Measurements from ENCODE around the gene RAPGEF6.

Gene RAPGEF6

DNA sequence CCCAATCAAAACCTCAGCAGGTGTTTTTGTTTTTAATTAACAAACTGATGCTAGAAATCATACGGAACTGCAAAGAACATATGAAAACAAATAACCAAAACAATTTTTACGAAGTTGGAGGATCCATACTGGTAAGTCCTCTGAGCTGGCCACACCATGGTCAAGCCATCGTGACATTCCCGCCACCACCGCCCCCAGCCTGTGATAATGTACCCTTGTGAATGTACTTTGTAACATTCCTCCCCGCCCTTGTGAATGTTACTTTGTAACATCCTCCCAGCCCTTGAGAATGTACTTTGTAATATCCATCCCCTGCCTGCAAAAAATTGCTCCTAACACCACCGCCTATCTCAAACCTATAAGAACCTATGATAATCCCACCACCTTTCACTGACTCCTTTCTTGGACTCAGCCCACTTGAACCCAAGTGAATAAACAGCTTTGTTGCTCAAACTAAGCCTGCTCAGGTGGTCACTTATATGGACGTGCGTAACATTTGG lies 63.3 kb downstream of the RAPGEF6 start:
- H3K27me3 Mint-ChIP-seq, result no peaks in the 10 kb centered on the region
- H3K36me3 Mint-ChIP-seq (ENCODE audit: low read depth), result peaks cover 44% of the 10 kb centered on the region
- no peak for DNase-seq
- peaks cover 34% of the 10 kb centered on the region for H3K4me1 Mint-ChIP-seq (ENCODE audit: low read depth)
- no peak overlapping the region for H3K27ac Mint-ChIP-seq
- peaks cover 7% of the 10 kb centered on the region for H3K9me3 Mint-ChIP-seq
- H3K4me3 Mint-ChIP-seq, result no peak overlapping the region

GRCh38 chr5:131570757-131571156 lies 64.3 kb downstream of the RAPGEF6 start:
- DNase-seq, result no peak
- Mint-ChIP-seq H3K4me3 (no peak overlapping the region), H3K36me3 (ENCODE audit: low read depth) (peaks cover 48% of the 10 kb centered on the region), H3K4me1 (ENCODE audit: low read depth) (peaks cover 37% of the 10 kb centered on the region), H3K27me3 (no peaks in the 10 kb centered on the region), H3K9me3 (peaks cover 7% of the 10 kb centered on the region), H3K27ac (no peak overlapping the region)

DNA sequence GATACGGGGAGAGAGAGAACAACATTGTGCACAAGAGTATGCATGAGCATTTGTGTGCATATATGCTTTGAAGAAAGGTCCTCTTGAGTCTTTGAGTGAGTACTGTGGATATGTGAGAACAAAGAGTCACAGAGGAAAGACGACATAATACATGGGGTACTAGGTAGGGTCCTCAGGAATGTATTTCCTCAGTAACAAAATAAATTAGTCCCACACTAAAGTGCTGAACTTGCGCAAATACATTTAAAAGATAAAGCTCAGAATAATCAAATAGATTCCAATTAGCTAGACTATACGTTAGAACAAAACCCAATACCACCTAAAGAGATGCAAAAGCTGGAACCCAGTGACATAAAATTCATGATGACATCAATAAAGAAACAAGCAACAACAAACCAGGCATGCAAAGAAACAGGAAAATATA lies 70.8 kb downstream of the RAPGEF6 start:
- Mint-ChIP-seq H3K27me3 (no peaks in the 10 kb centered on the region), H3K4me1 (ENCODE audit: low read depth) (peaks cover 51% of the 10 kb centered on the region), H3K27ac (peak overlapping the region; percentile 3), H3K9me3 (no peaks in the 10 kb centered on the region), H3K4me3 (no peak overlapping the region), H3K36me3 (ENCODE audit: low read depth) (peaks cover 51% of the 10 kb centered on the region)
- no peak for DNase-seq

GRCh38 chr5:131563434-131564228 lies 71.4 kb downstream of the RAPGEF6 start:
- peak overlapping the region; percentile 3 for H3K27ac Mint-ChIP-seq
- H3K36me3 Mint-ChIP-seq (ENCODE audit: low read depth), result peaks cover 53% of the 10 kb centered on the region
- no peak for DNase-seq
- no peak overlapping the region for H3K4me3 Mint-ChIP-seq
- peaks cover 47% of the 10 kb centered on the region for H3K4me1 Mint-ChIP-seq (ENCODE audit: low read depth)
- no peaks in the 10 kb centered on the region for H3K9me3 Mint-ChIP-seq
- H3K27me3 Mint-ChIP-seq, result no peaks in the 10 kb centered on the region

GRCh38 chr5:131550606-131551005 lies 84.4 kb downstream of the RAPGEF6 start:
- Mint-ChIP-seq H3K27me3 (no peaks in the 10 kb centered on the region), H3K36me3 (ENCODE audit: low read depth) (peaks cover 75% of the 10 kb centered on the region), H3K27ac (peak overlapping the region; percentile 85), H3K9me3 (peaks cover 2% of the 10 kb centered on the region), H3K4me1 (ENCODE audit: low read depth) (peaks cover 73% of the 10 kb centered on the region), H3K4me3 (no peak overlapping the region)
- no peak for DNase-seq

DNA sequence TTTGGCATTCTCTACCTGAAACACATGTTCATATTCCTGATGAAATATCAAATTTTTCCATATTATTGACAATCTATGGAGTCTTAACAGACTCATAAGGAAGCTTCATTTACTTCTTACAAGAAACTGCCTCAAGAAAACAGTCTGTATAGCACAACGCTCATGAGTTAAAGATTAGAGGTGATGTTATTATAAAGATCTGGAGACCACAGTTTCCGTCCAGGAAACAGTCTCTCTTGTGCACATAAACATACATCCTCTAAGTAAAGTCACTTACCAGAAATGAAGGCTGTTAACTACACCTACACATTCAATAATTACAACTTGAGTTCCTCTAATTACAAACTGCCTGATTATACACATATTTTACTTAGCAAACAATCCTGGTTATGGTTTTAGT lies 86.9 kb downstream of the RAPGEF6 start:
- Mint-ChIP-seq H3K4me3 (peak overlapping the region; percentile 77), H3K27me3 (no peaks in the 10 kb centered on the region), H3K9me3 (peaks cover 2% of the 10 kb centered on the region), H3K36me3 (ENCODE audit: low read depth) (peaks cover 76% of the 10 kb centered on the region), H3K27ac (peak overlapping the region; percentile 95), H3K4me1 (ENCODE audit: low read depth) (peaks cover 82% of the 10 kb centered on the region)
- DNase-seq, result no peak

DNA sequence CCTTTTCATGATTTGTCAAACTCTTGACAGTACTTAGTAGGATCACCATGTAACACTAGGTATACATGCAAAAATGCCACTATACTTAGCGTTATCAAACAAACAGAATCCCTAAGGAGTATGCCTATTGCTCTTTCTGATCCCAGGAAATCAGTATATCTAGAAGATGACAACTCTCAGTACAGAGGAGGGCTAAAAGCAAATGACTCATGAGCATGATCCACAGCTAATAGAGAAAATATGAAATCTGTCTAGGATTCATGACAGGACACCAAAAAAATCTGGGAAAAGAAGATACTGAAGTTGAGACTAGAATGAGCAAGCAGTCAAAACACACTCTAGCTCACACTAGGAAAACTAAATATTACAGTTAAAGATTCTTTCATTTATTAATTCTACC lies 89.2 kb downstream of the RAPGEF6 start:
- Mint-ChIP-seq H3K4me3 (peak overlapping the region; percentile 77), H3K27me3 (no peaks in the 10 kb centered on the region), H3K27ac (peak overlapping the region; percentile 61), H3K36me3 (ENCODE audit: low read depth) (peaks cover 75% of the 10 kb centered on the region), H3K9me3 (no peaks in the 10 kb centered on the region), H3K4me1 (ENCODE audit: low read depth) (peaks cover 83% of the 10 kb centered on the region)
- DNase-seq, result no peak

DNA sequence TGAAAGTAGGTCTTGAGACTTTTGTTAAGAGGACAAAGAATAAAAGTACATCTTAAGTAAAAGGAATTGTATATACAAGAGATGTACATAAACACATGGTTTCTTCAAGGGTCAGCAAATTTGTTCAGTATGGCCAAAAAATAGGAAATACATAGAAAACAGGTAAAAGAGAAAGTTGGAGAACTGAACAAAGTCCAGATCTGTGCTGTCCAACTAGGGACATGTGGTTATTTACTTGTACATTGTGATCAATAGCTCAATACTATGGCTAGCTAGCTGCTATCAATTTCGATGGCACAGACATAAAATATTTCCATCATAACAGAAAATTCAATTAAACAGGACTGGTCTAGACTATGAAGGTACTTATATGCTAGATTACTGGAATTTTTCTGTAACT lies 92.3 kb downstream of the RAPGEF6 start:
- peak overlapping the region; percentile 90 for H3K27ac Mint-ChIP-seq
- no peaks in the 10 kb centered on the region for H3K27me3 Mint-ChIP-seq
- H3K4me1 Mint-ChIP-seq (ENCODE audit: low read depth), result peaks cover 82% of the 10 kb centered on the region
- no peak for DNase-seq
- H3K36me3 Mint-ChIP-seq (ENCODE audit: low read depth), result peaks cover 83% of the 10 kb centered on the region
- no peak overlapping the region for H3K4me3 Mint-ChIP-seq
- no peaks in the 10 kb centered on the region for H3K9me3 Mint-ChIP-seq

DNA sequence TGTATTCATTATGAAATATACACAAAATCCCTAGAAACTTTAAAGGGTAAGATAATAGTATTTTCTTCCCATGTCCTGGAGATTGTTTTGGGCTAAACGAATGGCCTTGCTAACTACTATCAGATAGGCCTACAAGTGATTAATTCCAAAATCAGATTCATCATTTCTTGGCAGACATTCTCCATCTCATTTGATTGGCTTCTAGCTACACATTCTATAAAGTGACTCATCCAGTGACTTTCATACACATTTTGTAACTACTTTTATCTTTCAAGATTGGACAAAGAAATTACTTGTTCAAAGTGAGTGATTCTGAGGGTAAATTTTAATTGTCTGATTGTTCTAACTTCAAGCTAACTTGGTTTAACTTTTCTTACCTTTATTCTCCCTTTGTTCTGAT lies 93.3 kb downstream of the RAPGEF6 start:
- H3K36me3 Mint-ChIP-seq (ENCODE audit: low read depth), result peaks cover 82% of the 10 kb centered on the region
- no peaks in the 10 kb centered on the region for H3K9me3 Mint-ChIP-seq
- no peaks in the 10 kb centered on the region for H3K27me3 Mint-ChIP-seq
- peaks cover 82% of the 10 kb centered on the region for H3K4me1 Mint-ChIP-seq (ENCODE audit: low read depth)
- no peak for DNase-seq
- peak overlapping the region; percentile 90 for H3K27ac Mint-ChIP-seq
- no peak overlapping the region for H3K4me3 Mint-ChIP-seq

DNA sequence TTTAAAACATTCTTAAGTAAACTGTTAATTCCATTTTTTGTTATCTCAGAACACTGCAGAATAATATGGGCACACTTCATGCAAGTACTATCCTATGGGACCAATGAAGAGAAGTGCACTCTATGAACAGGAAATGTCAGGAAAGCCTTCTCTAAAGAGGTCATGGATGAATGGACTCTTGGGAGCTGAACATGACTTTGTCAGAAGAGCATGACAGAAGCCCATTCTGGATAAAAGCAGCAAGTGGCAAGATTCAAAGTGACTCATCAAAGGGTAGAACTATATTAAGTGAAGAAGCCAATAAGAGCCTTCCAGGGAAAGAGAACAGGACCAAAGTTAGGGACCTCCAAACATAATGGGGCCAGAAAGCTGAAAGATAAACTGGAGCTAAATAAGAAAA lies 94.0 kb downstream of the RAPGEF6 start:
- DNase-seq, result no peak
- Mint-ChIP-seq H3K36me3 (ENCODE audit: low read depth) (peaks cover 82% of the 10 kb centered on the region), H3K27ac (peak overlapping the region; percentile 90), H3K9me3 (no peaks in the 10 kb centered on the region), H3K4me1 (ENCODE audit: low read depth) (peaks cover 88% of the 10 kb centered on the region), H3K27me3 (no peaks in the 10 kb centered on the region), H3K4me3 (no peak overlapping the region)

- H3K27ac Mint-ChIP-seq, result peak overlapping the region; percentile 89
- DNase-seq, result no peak
- peaks cover 91% of the 10 kb centered on the region for H3K4me1 Mint-ChIP-seq (ENCODE audit: low read depth)
- H3K27me3 Mint-ChIP-seq, result no peaks in the 10 kb centered on the region
- no peak overlapping the region for H3K4me3 Mint-ChIP-seq
- H3K9me3 Mint-ChIP-seq, result no peaks in the 10 kb centered on the region
- peaks cover 68% of the 10 kb centered on the region for H3K36me3 Mint-ChIP-seq (ENCODE audit: low read depth)
These were observed 95.8 kb downstream of the RAPGEF6 start for GRCh38 chr5:131539251-131539650.

DNA sequence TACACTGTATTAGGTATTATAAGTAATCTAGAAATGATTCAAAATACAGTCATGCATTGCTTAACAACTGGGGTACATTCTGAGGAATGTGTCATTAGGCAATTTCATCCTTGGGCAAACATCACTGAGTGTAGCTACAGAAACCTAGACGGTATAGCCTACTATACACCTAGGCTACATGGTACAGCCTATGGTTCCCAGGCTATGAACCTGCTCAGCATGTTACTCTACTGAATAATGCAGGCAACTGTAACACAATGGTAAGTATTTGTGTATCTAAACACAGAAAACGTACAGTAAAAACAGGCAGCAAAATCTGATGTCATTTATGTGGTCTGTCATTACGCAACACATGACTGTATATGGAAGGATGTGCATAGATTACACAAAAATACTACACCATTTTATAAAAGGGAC lies 96.8 kb downstream of the RAPGEF6 start:
- H3K27ac Mint-ChIP-seq, result peak overlapping the region; percentile 92
- peaks cover 93% of the 10 kb centered on the region for H3K4me1 Mint-ChIP-seq (ENCODE audit: low read depth)
- no peak for DNase-seq
- no peak overlapping the region for H3K4me3 Mint-ChIP-seq
- H3K27me3 Mint-ChIP-seq, result no peaks in the 10 kb centered on the region
- H3K9me3 Mint-ChIP-seq, result no peaks in the 10 kb centered on the region
- peaks cover 64% of the 10 kb centered on the region for H3K36me3 Mint-ChIP-seq (ENCODE audit: low read depth)

GRCh38 chr5:131536850-131537448 lies 98.1 kb downstream of the RAPGEF6 start:
- no peak for DNase-seq
- Mint-ChIP-seq H3K4me1 (ENCODE audit: low read depth) (peaks cover 94% of the 10 kb centered on the region), H3K36me3 (ENCODE audit: low read depth) (peaks cover 54% of the 10 kb centered on the region), H3K27ac (peak overlapping the region; percentile 85), H3K27me3 (no peaks in the 10 kb centered on the region), H3K9me3 (no peaks in the 10 kb centered on the region), H3K4me3 (peak overlapping the region; percentile 35)

DNA sequence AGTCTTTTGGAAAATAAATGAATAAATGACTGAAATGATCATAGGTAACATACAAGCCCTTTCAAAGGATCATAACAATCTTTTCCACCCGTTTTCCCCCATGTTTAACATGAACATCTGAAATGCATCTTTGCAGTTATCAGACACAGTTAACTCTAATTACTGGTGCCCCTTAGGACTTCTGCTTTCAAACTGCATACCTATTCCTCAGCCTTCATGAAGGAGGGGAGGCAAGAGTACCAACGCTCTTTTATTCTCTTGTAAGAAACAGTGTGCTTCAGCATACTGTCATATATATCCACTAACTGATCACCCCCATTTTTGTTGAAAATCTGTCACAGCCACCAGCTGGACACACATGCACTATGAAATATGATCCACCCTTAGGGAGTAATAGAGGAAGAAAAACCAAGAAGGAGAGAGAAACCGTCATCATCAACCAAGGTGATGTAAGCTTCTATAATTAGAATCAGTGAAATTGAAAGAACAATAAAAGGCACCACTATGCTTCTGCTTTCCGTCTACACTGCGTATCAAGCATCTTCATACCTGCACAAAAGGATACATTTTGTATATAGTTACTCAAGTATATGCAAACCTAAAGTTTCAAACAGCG lies 98.7 kb downstream of the RAPGEF6 start:
- Mint-ChIP-seq H3K27ac (peak overlapping the region; percentile 85), H3K4me3 (peak overlapping the region; percentile 35), H3K27me3 (no peaks in the 10 kb centered on the region), H3K9me3 (no peaks in the 10 kb centered on the region), H3K36me3 (ENCODE audit: low read depth) (peaks cover 49% of the 10 kb centered on the region), H3K4me1 (ENCODE audit: low read depth) (peaks cover 91% of the 10 kb centered on the region)
- DNase-seq, result no peak

GRCh38 chr5:131534974-131535373 lies 100.1 kb downstream of the RAPGEF6 start:
- Mint-ChIP-seq H3K27me3 (no peaks in the 10 kb centered on the region), H3K27ac (peak overlapping the region; percentile 82), H3K4me1 (ENCODE audit: low read depth) (peaks cover 89% of the 10 kb centered on the region), H3K9me3 (no peaks in the 10 kb centered on the region), H3K4me3 (no peak overlapping the region), H3K36me3 (ENCODE audit: low read depth) (peaks cover 43% of the 10 kb centered on the region)
- no peak for DNase-seq
